H1 (cell line): ENCODE results near the gene NKAIN4. TPM values are rescaled to one million over a fixed set of nuclear protein-coding genes. Genes with fewer than 3 reads are reported as not detected.

Experiments
- KDM5A ChIP-seq: fragments of 200-600 bp; IDR thresholded peaks from 2 replicates; pipeline ENCODE4 v1.7.1; 2012; ENCODE audit warnings: mild to moderate bottlenecking, low read length, inconsistent platforms, mixed read lengths
- NANOG ChIP-seq: IDR thresholded peaks from 2 replicates; pipeline ENCODE4 v1.6.1; 2011; ENCODE audit warnings: low read length, low read depth, mild to moderate bottlenecking, inconsistent platforms; ENCODE audit not compliant: insufficient read depth, poor library complexity, severe bottlenecking
- RXRA ChIP-seq: IDR thresholded peaks from 2 replicates; pipeline ENCODE4 v1.6.1; 2011; ENCODE audit warnings: low read depth, mild to moderate bottlenecking, low read length, moderate library complexity; ENCODE audit not compliant: insufficient read depth
- SRF ChIP-seq: IDR thresholded peaks from 2 replicates; pipeline ENCODE4 v1.6.1; 2011; ENCODE audit warnings: mild to moderate bottlenecking, low read depth, low read length, moderate library complexity
- SUZ12 ChIP-seq: fragments of 200-600 bp; sonication (generic); IDR thresholded peaks from 2 replicates; pipeline ENCODE4 v1.6.1; 2012; ENCODE audit warnings: mild to moderate bottlenecking, inconsistent platforms, low read length, moderate library complexity, mixed read lengths
- polyA plus RNA-seq, 7 experiments: library from polyadenylated mRNA; depleted of rRNA in 3 of 7; stranded (reverse) in 5 of 7; unstranded in 2 of 7; fragments of >200 nt in 5 of 7; fragments of 200-250 nt in 2 of 7; gene quantifications; 1 replicate in 5 of 7; 2 replicates in 1 of 7; 4 replicates in 1 of 7; pipeline versions ENCODE4 v1.2.1 to v1.2.3, GENCODE V29; 2011 to 2013; ENCODE audit warnings: missing spikeins in 2 of 7, mixed read lengths in 2 of 7
- total RNA-seq: library from RNA; stranded (reverse); fragmentation: NEBNext Ultra II Directional; extraction: Animal tissue kit (Norgen Biotek cat#: 25700); gene quantifications from 2 replicates; pipeline ENCODE4 v1.2.1, GENCODE V29; 2021
- TF ChIP-seq, protein P1 (sequence below): IDR thresholded peaks from 2 replicates; pipeline ENCODE4 v1.6.1; 2012; ENCODE audit warnings: inconsistent platforms

NKAIN4 gene
- total and polyA plus RNA-seq, 2 of the 8 experiments (the other 6 are each of a cell fraction or from before 2014, with no cell fraction given) = 6.9 to 17.0 TPM

DNA sequence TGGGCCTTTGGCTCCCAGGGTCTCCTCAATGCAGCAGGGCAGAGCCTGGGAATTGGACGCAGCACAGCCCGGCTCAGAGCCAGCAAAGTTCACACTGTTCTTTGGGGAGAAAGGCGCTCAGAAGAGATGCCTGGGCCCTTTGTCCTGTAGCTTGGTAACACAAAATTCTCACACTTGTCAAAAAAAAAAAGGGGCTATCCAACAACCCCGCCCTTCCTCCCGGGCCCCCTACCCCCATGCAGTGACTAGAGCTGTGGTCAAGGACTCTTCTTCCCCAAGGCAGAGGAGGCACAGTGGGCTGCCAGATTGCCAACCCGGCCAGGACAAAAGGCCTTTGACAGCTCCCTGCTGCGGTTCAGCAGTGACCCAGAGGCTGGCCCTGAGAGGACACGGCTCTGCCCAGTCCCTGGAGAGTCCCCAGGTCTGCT, 2.0 kb downstream of the NKAIN4 start (continued):
- TF ChIP-seq, protein P1, sequence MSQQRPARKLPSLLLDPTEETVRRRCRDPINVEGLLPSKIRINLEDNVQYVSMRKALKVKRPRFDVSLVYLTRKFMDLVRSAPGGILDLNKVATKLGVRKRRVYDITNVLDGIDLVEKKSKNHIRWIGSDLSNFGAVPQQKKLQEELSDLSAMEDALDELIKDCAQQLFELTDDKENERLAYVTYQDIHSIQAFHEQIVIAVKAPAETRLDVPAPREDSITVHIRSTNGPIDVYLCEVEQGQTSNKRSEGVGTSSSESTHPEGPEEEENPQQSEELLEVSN = no peak
- TF ChIP-seq KDM5A (no peak), RXRA (no peak), SUZ12 (no peak), SRF (no peak), NANOG (no peak)
- TF ChIP-seq, all 59 proteins: peak for 0
